ENCODE results near the gene RBM11.

DNA sequence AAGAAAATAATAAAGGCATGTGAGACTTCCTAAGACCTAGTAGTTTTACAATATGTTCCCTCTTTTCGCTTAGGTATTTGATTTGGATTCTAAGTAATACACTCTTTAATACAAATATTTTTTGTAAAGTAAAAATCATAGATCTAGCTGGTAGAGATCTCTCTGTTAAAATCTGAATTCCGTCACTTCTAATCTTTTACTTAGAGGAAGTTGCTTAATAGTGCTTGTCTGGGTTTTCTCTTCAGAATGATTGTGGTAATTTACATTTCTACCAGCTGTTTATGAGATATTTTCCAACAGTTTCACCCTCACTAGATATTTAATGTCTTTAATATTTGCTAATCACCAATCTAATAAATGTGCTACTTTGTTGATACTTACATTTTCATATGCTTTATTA lies 23.3 kb downstream of the RBM11 start:
- TF ChIP-seq, protein P1, sequence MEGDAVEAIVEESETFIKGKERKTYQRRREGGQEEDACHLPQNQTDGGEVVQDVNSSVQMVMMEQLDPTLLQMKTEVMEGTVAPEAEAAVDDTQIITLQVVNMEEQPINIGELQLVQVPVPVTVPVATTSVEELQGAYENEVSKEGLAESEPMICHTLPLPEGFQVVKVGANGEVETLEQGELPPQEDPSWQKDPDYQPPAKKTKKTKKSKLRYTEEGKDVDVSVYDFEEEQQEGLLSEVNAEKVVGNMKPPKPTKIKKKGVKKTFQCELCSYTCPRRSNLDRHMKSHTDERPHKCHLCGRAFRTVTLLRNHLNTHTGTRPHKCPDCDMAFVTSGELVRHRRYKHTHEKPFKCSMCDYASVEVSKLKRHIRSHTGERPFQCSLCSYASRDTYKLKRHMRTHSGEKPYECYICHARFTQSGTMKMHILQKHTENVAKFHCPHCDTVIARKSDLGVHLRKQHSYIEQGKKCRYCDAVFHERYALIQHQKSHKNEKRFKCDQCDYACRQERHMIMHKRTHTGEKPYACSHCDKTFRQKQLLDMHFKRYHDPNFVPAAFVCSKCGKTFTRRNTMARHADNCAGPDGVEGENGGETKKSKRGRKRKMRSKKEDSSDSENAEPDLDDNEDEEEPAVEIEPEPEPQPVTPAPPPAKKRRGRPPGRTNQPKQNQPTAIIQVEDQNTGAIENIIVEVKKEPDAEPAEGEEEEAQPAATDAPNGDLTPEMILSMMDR (IDR thresholded peaks at IDR 0.05), result no peak
- no peak for TF ChIP-seq POLR2AphosphoS5 (IDR thresholded peaks at IDR 0.05)
- no peak for TF ChIP-seq POLR2A (IDR thresholded peaks at IDR 0.05)
- no peak for TF ChIP-seq EP300 (IDR thresholded peaks at IDR 0.05)

Measured in stomach (tissue), 4 donors.